K562 (cell line): Measurements from ENCODE around the gene PARPBP. TPM values are rescaled to one million over a fixed set of nuclear protein-coding genes. Genes with fewer than 3 reads are reported as not detected.

ENCODE experiments used
- ATAC-seq: fragments of 200-7000 bp; cut with Tn5 transposase; 3 replicates; pipeline ENCODE4 v1.9.1; 2020; ENCODE audit warnings: moderate library complexity
- BruUV-seq: library from RNA; stranded (reverse); fragments of 400-500 nt; replicated peaks from 2 replicates; lab custom pipeline; 2021; lab: Mats Ljungman, UMichigan
- CTCF ChIA-PET: fragments of 300-600 bp; formaldehyde crosslinking; extraction: SDS; loops from one replicate; lab custom pipeline; 2021; ENCODE audit warnings: low intra/inter-chr PET ratio; lab: Yijun Ruan, JAX
- POLR2A ChIA-PET: fragments of 300-600, 350-650 bp; sonication (Branson Sonifier 250); formaldehyde crosslinking; extraction: SDS; loops from one replicate; lab custom pipeline; 2021; ENCODE audit warnings: antibody characterized with exemption, inconsistent platforms; lab: Yijun Ruan, JAX
- DNase-seq, 4 experiments: peaks; one replicate each; pipeline versions ENCODE4 v3.0.0 to v3.0.0-alpha.2; 2011 to 2018; ENCODE audit warnings: low spot score in 3 of 4, mixed read lengths in 3 of 4; ENCODE audit errors: extremely low read depth in 1 of 4
- FAIRE-seq: peaks from 2 replicates; lab custom pipeline; 2011; peaks lifted over from hg19 to GRCh38; lab: Jason Lieb, UNC
- H2AFZ ChIP-seq: 2 replicates; pipeline ENCODE4 v1.6.0; 2011; ENCODE audit warnings: low read depth, low read length, control low read depth, inconsistent platforms
- H3K27ac ChIP-seq: fragments of 200-600 bp; 3 replicates; pipeline ENCODE4 v1.8.0; 2011; ENCODE audit warnings: low read depth, mild to moderate bottlenecking, control low read depth, inconsistent platforms, low read length, moderate library complexity, mixed read lengths; ENCODE audit errors: extremely low read depth
- H3K27me3 ChIP-seq, 2 experiments: fragments of 300-600 bp in 1 of 2; 2 replicates in 1 of 2; 3 replicates in 1 of 2; pipeline versions ENCODE4 v1.6.0 to v1.8.0; 2011; ENCODE audit warnings: inconsistent platforms in 2 of 2, low read length in 2 of 2, mild to moderate bottlenecking in 1 of 2, mixed read lengths in 1 of 2, moderate library complexity in 1 of 2; ENCODE audit not compliant: control insufficient read depth in 2 of 2, insufficient read depth in 2 of 2
- H3K36me3 ChIP-seq: fragments of 300-600 bp; 3 replicates; pipeline ENCODE4 v1.8.0; 2011; ENCODE audit warnings: mild to moderate bottlenecking, low read length, inconsistent platforms; ENCODE audit not compliant: control insufficient read depth, insufficient read depth
- H3K4me1 ChIP-seq, 2 experiments: fragments of 200-600 bp in 1 of 2; replicated peaks in 1 of 2; 2 replicates in 1 of 2; 3 replicates in 1 of 2; pipeline versions ENCODE4 v1.5.1 to v1.8.0; 2011; ENCODE audit warnings: inconsistent platforms in 2 of 2, low read length in 2 of 2, mild to moderate bottlenecking in 1 of 2, mixed read lengths in 1 of 2, moderate library complexity in 1 of 2; ENCODE audit not compliant: control insufficient read depth in 2 of 2, insufficient read depth in 2 of 2
- H3K4me2 ChIP-seq: 2 replicates; pipeline ENCODE4 v1.6.1; 2011; ENCODE audit warnings: low read length, control low read depth, inconsistent platforms, mixed read lengths; ENCODE audit not compliant: insufficient read depth
- H3K4me3 ChIP-seq: fragments of 200-600 bp; sonication (generic), shearing (Covaris generic); 2 replicates; pipeline ENCODE4 v1.5.1; 2016; ENCODE audit warnings: control low read depth, inconsistent platforms
- H3K79me2 ChIP-seq: fragments of 200-600 bp; 3 replicates; pipeline ENCODE4 v1.8.0; 2011; ENCODE audit warnings: low read length, inconsistent platforms; ENCODE audit not compliant: control insufficient read depth, insufficient read depth
- H3K9ac ChIP-seq, 2 experiments: 2 replicates each; pipeline versions ENCODE4 v1.6.0 to v1.6.1; 2011; ENCODE audit warnings: low read depth in 2 of 2, low read length in 2 of 2, control low read depth in 1 of 2, inconsistent platforms in 1 of 2, mild to moderate bottlenecking in 1 of 2, mixed read lengths in 1 of 2; ENCODE audit not compliant: insufficient read depth in 1 of 2
- H3K9me1 ChIP-seq: one replicate; pipeline ENCODE4 v1.6.0; 2011; ENCODE audit warnings: inconsistent platforms, mild to moderate bottlenecking, low read length, moderate library complexity; ENCODE audit not compliant: control insufficient read depth, insufficient read depth
- H3K9me3 ChIP-seq: replicated peaks from 2 replicates; pipeline ENCODE4 v1.5.1; 2011; ENCODE audit warnings: low read depth, low read length, inconsistent platforms; ENCODE audit not compliant: control insufficient read depth, insufficient read depth
- H4K20me1 ChIP-seq: replicated peaks from 2 replicates; pipeline ENCODE4 v1.6.1; 2011; ENCODE audit warnings: low read length, inconsistent platforms, mixed read lengths; ENCODE audit not compliant: control insufficient read depth, insufficient read depth
- ARID3B ChIP-seq: fragments of 250-450 bp; sonication (Bioruptor Pico); IDR thresholded peaks from 2 replicates; pipeline ENCODE4 v1.4.0; 2020; ENCODE audit warnings: borderline replicate concordance
- ATF7 ChIP-seq: fragments of 450-650 bp; IDR thresholded peaks from 2 replicates; pipeline ENCODE4 v1.7.1; 2014; ENCODE audit warnings: mild to moderate bottlenecking, moderate library complexity
- BACH1 ChIP-seq: fragments of 200-800 bp; sonication (Bioruptor generic); IDR thresholded peaks from 2 replicates; pipeline ENCODE4 v1.6.1; 2016; ENCODE audit warnings: missing genetic modification characterization, missing compliant biosample characterization
- C11orf30 ChIP-seq: fragments of 450-650 bp; IDR thresholded peaks from 2 replicates; pipeline ENCODE4 v1.6.1; 2016; ENCODE audit warnings: low read depth, mild to moderate bottlenecking
- COPS2 ChIP-seq: fragments of 450-650 bp; conservative IDR thresholded peaks from 2 replicates; pipeline ENCODE4 v1.6.1; 2016; ENCODE audit warnings: mild to moderate bottlenecking, moderate library complexity
- DMBX1 ChIP-seq: fragments of 250-450 bp; sonication (Bioruptor Pico); IDR thresholded peaks from 2 replicates; pipeline ENCODE4 v1.8.0; 2022; ENCODE audit warnings: inconsistent platforms, mild to moderate bottlenecking, moderate library complexity, borderline replicate concordance
- EWSR1 ChIP-seq: fragments of 450-650 bp; IDR thresholded peaks from 2 replicates; pipeline ENCODE4 v1.6.1; 2018; ENCODE audit warnings: borderline replicate concordance, mild to moderate bottlenecking, low read depth, moderate library complexity; ENCODE audit not compliant: partially characterized antibody
- MAFG ChIP-seq: fragments of 450-650 bp; conservative IDR thresholded peaks from 2 replicates; pipeline ENCODE4 v1.6.1; 2016; ENCODE audit warnings: missing genetic modification characterization, missing compliant biosample characterization
- PPARD ChIP-seq: fragments of 250-450 bp; sonication (Bioruptor Pico); IDR thresholded peaks from 2 replicates; pipeline ENCODE4 v1.8.0; 2022; ENCODE audit warnings: inconsistent platforms, mild to moderate bottlenecking, moderate library complexity
- PRPF4 ChIP-seq: fragments of 200-400 bp; formaldehyde crosslinking; IDR thresholded peaks from one replicate; pipeline ENCODE4 v1.6.1; 2017; ENCODE audit warnings: low read length, low read depth, mild to moderate bottlenecking; ENCODE audit not compliant: insufficient read depth, poor library complexity, severe bottlenecking
- TCF15 ChIP-seq: fragments of 250-450 bp; sonication (Bioruptor Pico); IDR thresholded peaks from 2 replicates; pipeline ENCODE4 v1.8.0; 2022; ENCODE audit warnings: moderate library complexity, mild to moderate bottlenecking, inconsistent platforms
- TCF7 ChIP-seq: sonication (generic); IDR thresholded peaks from 2 replicates; pipeline ENCODE4 v1.6.1; 2016; ENCODE audit warnings: antibody characterized with exemption, borderline replicate concordance
- TGIF2 ChIP-seq: sonication (generic); formaldehyde crosslinking; IDR thresholded peaks from 2 replicates; pipeline ENCODE4 v1.8.1; 2022; ENCODE audit warnings: mild to moderate bottlenecking, missing genetic modification reagents, moderate library complexity
- TRIM28 ChIP-seq: fragments of 450-650 bp; IDR thresholded peaks from 2 replicates; pipeline ENCODE4 v1.6.1; 2017
- WHSC1 ChIP-seq: IDR thresholded peaks from one replicate; pipeline ENCODE4 v1.6.1; 2012; ENCODE audit warnings: low read length, control low read depth, inconsistent platforms
- ZBTB9 ChIP-seq: fragments of 450-650 bp; formaldehyde crosslinking; IDR thresholded peaks from 2 replicates; pipeline ENCODE4 v1.4.0; 2020; ENCODE audit warnings: mild to moderate bottlenecking, moderate library complexity
- ZNF143 ChIP-seq: sonication (generic); formaldehyde crosslinking; IDR thresholded peaks from 2 replicates; pipeline ENCODE4 v1.9.0; 2022; ENCODE audit warnings: mild to moderate bottlenecking, missing genetic modification reagents
- ZNF197 ChIP-seq: fragments of 200-800 bp; sonication (Bioruptor generic); IDR thresholded peaks from 2 replicates; pipeline ENCODE4 v1.6.1; 2016; ENCODE audit warnings: low read depth, missing genetic modification characterization, missing compliant biosample characterization
- ZNF311 ChIP-seq: fragments of 250-450 bp; sonication (Bioruptor Pico); IDR thresholded peaks from 2 replicates; pipeline ENCODE4 v1.4.0; 2020; ENCODE audit warnings: mild to moderate bottlenecking, moderate library complexity
- ZNF316 ChIP-seq: fragments of 450-650 bp; IDR thresholded peaks from 2 replicates; pipeline ENCODE4 v1.6.1; 2016
- ZNF436 ChIP-seq: fragments of 250-450, 450-650 bp; sonication (Bioruptor Pico); formaldehyde crosslinking; IDR thresholded peaks from 2 replicates; pipeline ENCODE4 v1.7.0; 2020; ENCODE audit warnings: mild to moderate bottlenecking
- ZSCAN29 ChIP-seq: fragments of 450-650 bp; IDR thresholded peaks from 2 replicates; pipeline ENCODE4 v1.6.1; 2017
- ZZZ3 ChIP-seq: fragments of 450-650 bp; IDR thresholded peaks from 2 replicates; pipeline ENCODE4 v1.6.1; 2016; ENCODE audit warnings: antibody characterized with exemption, mild to moderate bottlenecking, moderate library complexity
- WGBS: fragments of 100-300 bp; shearing (Covaris generic); methylation state at CpG from one replicate; pipeline ENCODE4 v1.1.6; 2016; ENCODE audit warnings: low coverage, mixed read lengths; ENCODE audit not compliant: insufficient coverage; ENCODE audit errors: missing lambda C conversion rate; 5-methylcytosine and 5-hydroxymethylcytosine counted together
- in situ Hi-C: fragments of 300-500 bp; cut with MboI; formaldehyde crosslinking; loops from 4 replicates; pipeline ENCODE4 v1.15.0; 2018; ENCODE audit warnings: inconsistent platforms, mixed read lengths
- intact Hi-C: fragments of 100-400 bp; cut with micrococcal nuclease; formaldehyde crosslinking; loops from 2 replicates; pipeline ENCODE4 v1.14.2; 2022
- polyA plus RNA-seq, 8 experiments: library from polyadenylated mRNA; depleted of rRNA in 4 of 8; stranded (reverse) in 5 of 8; unstranded in 3 of 8; fragments of >200 nt; fragmentation: Nextera tagmentation in 2 of 8; fragmentation: Illumina TruSeq in 1 of 8; extraction: Ambion mirVana in 2 of 8; extraction: Trizol in 1 of 8; gene quantifications; 2 replicates each; pipeline versions ENCODE4 v1.2.1 to v1.2.3, GENCODE V29; 2011 to 2014; ENCODE audit warnings: inconsistent platforms in 1 of 8, missing spikeins in 1 of 8
- total RNA-seq, 7 experiments: library from RNA; depleted of rRNA in 6 of 7; stranded (reverse); fragments of >200 nt in 6 of 7; fragmentation: Illumina TruSeq in 2 of 7; extraction: Trizol in 2 of 7; gene quantifications; 2 replicates each; pipeline versions ENCODE4 v1.2.1 to v1.2.3, GENCODE V29; 2011 to 2021; ENCODE audit warnings: low replicate concordance in 1 of 7

PARPBP gene
- total and polyA plus RNA-seq, 9 of the 15 experiments (the other 6 are each of a cell fraction or from before 2014, with no cell fraction given) = 26.1 to 62.5 (median 49.0) TPM

DNA sequence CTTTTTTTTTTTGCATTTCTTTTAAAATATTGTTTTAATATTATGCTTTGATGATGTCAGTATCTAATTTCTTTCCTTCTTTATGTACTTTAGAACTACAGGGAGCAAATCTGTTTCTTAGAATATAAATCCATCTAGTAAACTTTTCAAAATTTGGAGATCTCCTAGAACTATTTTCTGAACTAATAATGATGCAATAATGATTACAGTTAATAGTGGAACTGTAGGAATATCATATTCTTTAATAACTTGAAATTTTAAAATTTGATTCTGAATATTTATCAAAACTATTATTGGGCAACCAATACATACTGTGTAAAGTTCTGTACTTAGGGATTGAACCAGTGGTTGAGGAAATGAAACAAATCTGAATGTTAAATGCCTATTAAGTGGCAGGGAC is 100.8 kb downstream of the PARPBP start (continued):
- TF ChIP-seq ZBTB9 (CRISPR knock-in tag) = no peak
- no peak for TF ChIP-seq EWSR1
- TF ChIP-seq TGIF2 (CRISPR knock-in tag) = no peak
- no peak for TF ChIP-seq ATF7
- TF ChIP-seq DMBX1 = no peak
- no peak for TF ChIP-seq PPARD (CRISPR knock-in tag)
- TF ChIP-seq COPS2 = no peak

DNA sequence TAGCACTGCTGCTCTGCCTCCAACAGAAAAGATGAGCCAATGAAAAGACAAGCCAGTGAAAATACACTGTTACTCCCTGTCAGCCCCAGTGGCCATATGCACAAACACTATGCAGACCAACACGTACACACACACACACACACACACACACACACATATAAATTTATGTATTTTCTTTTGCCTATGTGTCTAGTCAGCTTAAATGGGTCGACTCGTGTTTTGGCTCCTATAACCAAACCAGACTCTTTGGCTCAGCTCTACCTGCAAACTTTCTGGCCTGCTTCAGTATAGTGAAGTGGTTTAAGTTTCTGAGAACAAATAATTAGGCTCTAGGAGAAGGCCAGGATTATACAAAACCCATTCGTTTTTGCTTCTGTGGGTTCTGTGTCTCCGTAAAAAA is 108.0 kb downstream of the PARPBP start:
- BruUV-seq = no TSS peak
- Histone ChIP-seq H3K4me1 (no peaks in the 10 kb centered on the region; a peak in 1 of 5 replicates), H3K4me2 (no peak overlapping the region), H3K27ac (no peak overlapping the region), H3K9me1 (no peaks in the 10 kb centered on the region), H3K9ac (no peak overlapping the region), H2AFZ (no peak overlapping the region), H3K27me3 (no peaks in the 10 kb centered on the region), H4K20me1 (no peaks in the 10 kb centered on the region), H3K9me3 (no peaks in the 10 kb centered on the region), H3K79me2 (no peaks in the 10 kb centered on the region), H3K36me3 (no peaks in the 10 kb centered on the region), H3K4me3 (no peak overlapping the region)
- FAIRE-seq (peak; percentile 35), ATAC-seq (no peak), DNase-seq (no peak)
- intact Hi-C loops (no loop called here), in situ Hi-C loops (no loop called here)
- 10% methylated on average over 5 of the region's 5 CpGs for WGBS
- ChIA-PET CTCF (no interaction called here), POLR2A (no interaction called here)
- TF ChIP-seq TCF15 (CRISPR knock-in tag) (no peak), ARID3B (no peak), ZNF316 (peak; percentile 67), BACH1 (tag) (no peak), WHSC1 (no peak), MAFG (tag) (peak; percentile 18; the same call in 1 of the 2 replicates), ZSCAN29 (no peak), ZNF436 (no peak), ZNF143 (CRISPR knock-in tag) (no peak), C11orf30 (peak; percentile 58), ZZZ3 (no peak), TRIM28 (no peak), TCF7 (no peak), ZNF197 (CRISPR knock-in tag) (no peak), ZNF311 (CRISPR knock-in tag) (no peak), PRPF4 (no peak)
